Liver (tissue), 3 donors: ENCODE measurements around the gene ACSF2.

ENCODE experiments used
- ATF3 ChIP-seq: IDR thresholded peaks from 2 replicates; pipeline ENCODE4 v1.6.1; 2016; ENCODE audit warnings: antibody characterized with exemption
- CTCF ChIP-seq: fragments of 150-350 bp; IDR thresholded peaks from 2 replicates; pipeline ENCODE4 v1.5.1; 2017; ENCODE audit warnings: improper control_type of control experiment, low read depth, low read length; ENCODE audit not compliant: missing input control
- EGR1 ChIP-seq, 2 donors: IDR thresholded peaks; 2 replicates each; pipeline ENCODE4 v1.6.1; 2016 to 2018; ENCODE audit warnings: antibody characterized with exemption in 2 of 2, low read depth in 2 of 2
- FOXA1 ChIP-seq: IDR thresholded peaks from 2 replicates; pipeline ENCODE4 v1.6.1; 2016; ENCODE audit warnings: antibody characterized with exemption
- GABPA ChIP-seq, 2 donors: IDR thresholded peaks in 1 of 2; conservative IDR thresholded peaks in 1 of 2; 2 replicates each; pipeline ENCODE4 v1.6.1; 2016; ENCODE audit warnings: antibody characterized with exemption in 2 of 2, mild to moderate bottlenecking in 1 of 2, moderate library complexity in 1 of 2
- JUND ChIP-seq, 2 donors: IDR thresholded peaks; 2 replicates each; pipeline ENCODE4 v1.6.1; 2016; ENCODE audit warnings: antibody characterized with exemption in 2 of 2
- MAX ChIP-seq: IDR thresholded peaks from 2 replicates; pipeline ENCODE4 v1.6.1; 2016; ENCODE audit warnings: antibody characterized with exemption
- NR2F2 ChIP-seq: IDR thresholded peaks from 2 replicates; pipeline ENCODE4 v1.6.1; 2016; ENCODE audit warnings: antibody characterized with exemption
- RAD21 ChIP-seq, 2 donors: IDR thresholded peaks; 2 replicates each; pipeline ENCODE4 v1.6.1; 2016; ENCODE audit warnings: antibody characterized with exemption in 2 of 2, mild to moderate bottlenecking in 2 of 2
- REST ChIP-seq: IDR thresholded peaks from 2 replicates; pipeline ENCODE4 v1.6.1; 2016; ENCODE audit warnings: antibody characterized with exemption, mild to moderate bottlenecking
- SP1 ChIP-seq: IDR thresholded peaks from 2 replicates; pipeline ENCODE4 v1.6.1; 2018; ENCODE audit warnings: antibody characterized with exemption, mild to moderate bottlenecking
- TAF1 ChIP-seq: conservative IDR thresholded peaks from 2 replicates; pipeline ENCODE4 v1.6.1; 2016; ENCODE audit warnings: antibody characterized with exemption, mild to moderate bottlenecking
- YY1 ChIP-seq: IDR thresholded peaks from 2 replicates; pipeline ENCODE4 v1.6.1; 2016; ENCODE audit warnings: antibody characterized with exemption, mild to moderate bottlenecking
- ZBTB33 ChIP-seq: IDR thresholded peaks from 2 replicates; pipeline ENCODE4 v1.6.1; 2016; ENCODE audit warnings: antibody characterized with exemption
- donor health status: healthy.
- donor health status: healthy.

- no peak for TF ChIP-seq NR2F2
- no peak for TF ChIP-seq REST
- TF ChIP-seq CTCF = no peak
- no peak for TF ChIP-seq SP1
- no peak for TF ChIP-seq RAD21 (IDR thresholded peaks at IDR 0.05)
- TF ChIP-seq MAX = no peak
- TF ChIP-seq ATF3 = no peak
- TF ChIP-seq YY1 = no peak
- no peak for TF ChIP-seq FOXA1
- no peak for TF ChIP-seq ZBTB33
- no peak for TF ChIP-seq JUND (IDR thresholded peaks at IDR 0.05)
- no peak for TF ChIP-seq TAF1
- TF ChIP-seq EGR1 (IDR thresholded peaks at IDR 0.05; ENCODE audit: low read depth in 2 of 2) = no peak
- no peak for TF ChIP-seq GABPA (IDR thresholded peaks at IDR 0.05 in 1 of 2, conservative IDR thresholded peaks at IDR 0.05 in 1 of 2)
Observed at GRCh38 chr17:50424246-50424995, 1.6 kb upstream of the ACSF2 start.
